ENCODE measurements around the gene RAB11FIP4. TPM values are rescaled to one million over a fixed set of nuclear protein-coding genes. Genes with fewer than 3 reads are reported as not detected.

The RAB11FIP4 gene
- total and polyA plus RNA-seq, 2 of the 8 experiments (the other 6 are each of a cell fraction or from before 2014, with no cell fraction given) = 21.7 to 53.2 TPM

- TF ChIP-seq, protein P1, sequence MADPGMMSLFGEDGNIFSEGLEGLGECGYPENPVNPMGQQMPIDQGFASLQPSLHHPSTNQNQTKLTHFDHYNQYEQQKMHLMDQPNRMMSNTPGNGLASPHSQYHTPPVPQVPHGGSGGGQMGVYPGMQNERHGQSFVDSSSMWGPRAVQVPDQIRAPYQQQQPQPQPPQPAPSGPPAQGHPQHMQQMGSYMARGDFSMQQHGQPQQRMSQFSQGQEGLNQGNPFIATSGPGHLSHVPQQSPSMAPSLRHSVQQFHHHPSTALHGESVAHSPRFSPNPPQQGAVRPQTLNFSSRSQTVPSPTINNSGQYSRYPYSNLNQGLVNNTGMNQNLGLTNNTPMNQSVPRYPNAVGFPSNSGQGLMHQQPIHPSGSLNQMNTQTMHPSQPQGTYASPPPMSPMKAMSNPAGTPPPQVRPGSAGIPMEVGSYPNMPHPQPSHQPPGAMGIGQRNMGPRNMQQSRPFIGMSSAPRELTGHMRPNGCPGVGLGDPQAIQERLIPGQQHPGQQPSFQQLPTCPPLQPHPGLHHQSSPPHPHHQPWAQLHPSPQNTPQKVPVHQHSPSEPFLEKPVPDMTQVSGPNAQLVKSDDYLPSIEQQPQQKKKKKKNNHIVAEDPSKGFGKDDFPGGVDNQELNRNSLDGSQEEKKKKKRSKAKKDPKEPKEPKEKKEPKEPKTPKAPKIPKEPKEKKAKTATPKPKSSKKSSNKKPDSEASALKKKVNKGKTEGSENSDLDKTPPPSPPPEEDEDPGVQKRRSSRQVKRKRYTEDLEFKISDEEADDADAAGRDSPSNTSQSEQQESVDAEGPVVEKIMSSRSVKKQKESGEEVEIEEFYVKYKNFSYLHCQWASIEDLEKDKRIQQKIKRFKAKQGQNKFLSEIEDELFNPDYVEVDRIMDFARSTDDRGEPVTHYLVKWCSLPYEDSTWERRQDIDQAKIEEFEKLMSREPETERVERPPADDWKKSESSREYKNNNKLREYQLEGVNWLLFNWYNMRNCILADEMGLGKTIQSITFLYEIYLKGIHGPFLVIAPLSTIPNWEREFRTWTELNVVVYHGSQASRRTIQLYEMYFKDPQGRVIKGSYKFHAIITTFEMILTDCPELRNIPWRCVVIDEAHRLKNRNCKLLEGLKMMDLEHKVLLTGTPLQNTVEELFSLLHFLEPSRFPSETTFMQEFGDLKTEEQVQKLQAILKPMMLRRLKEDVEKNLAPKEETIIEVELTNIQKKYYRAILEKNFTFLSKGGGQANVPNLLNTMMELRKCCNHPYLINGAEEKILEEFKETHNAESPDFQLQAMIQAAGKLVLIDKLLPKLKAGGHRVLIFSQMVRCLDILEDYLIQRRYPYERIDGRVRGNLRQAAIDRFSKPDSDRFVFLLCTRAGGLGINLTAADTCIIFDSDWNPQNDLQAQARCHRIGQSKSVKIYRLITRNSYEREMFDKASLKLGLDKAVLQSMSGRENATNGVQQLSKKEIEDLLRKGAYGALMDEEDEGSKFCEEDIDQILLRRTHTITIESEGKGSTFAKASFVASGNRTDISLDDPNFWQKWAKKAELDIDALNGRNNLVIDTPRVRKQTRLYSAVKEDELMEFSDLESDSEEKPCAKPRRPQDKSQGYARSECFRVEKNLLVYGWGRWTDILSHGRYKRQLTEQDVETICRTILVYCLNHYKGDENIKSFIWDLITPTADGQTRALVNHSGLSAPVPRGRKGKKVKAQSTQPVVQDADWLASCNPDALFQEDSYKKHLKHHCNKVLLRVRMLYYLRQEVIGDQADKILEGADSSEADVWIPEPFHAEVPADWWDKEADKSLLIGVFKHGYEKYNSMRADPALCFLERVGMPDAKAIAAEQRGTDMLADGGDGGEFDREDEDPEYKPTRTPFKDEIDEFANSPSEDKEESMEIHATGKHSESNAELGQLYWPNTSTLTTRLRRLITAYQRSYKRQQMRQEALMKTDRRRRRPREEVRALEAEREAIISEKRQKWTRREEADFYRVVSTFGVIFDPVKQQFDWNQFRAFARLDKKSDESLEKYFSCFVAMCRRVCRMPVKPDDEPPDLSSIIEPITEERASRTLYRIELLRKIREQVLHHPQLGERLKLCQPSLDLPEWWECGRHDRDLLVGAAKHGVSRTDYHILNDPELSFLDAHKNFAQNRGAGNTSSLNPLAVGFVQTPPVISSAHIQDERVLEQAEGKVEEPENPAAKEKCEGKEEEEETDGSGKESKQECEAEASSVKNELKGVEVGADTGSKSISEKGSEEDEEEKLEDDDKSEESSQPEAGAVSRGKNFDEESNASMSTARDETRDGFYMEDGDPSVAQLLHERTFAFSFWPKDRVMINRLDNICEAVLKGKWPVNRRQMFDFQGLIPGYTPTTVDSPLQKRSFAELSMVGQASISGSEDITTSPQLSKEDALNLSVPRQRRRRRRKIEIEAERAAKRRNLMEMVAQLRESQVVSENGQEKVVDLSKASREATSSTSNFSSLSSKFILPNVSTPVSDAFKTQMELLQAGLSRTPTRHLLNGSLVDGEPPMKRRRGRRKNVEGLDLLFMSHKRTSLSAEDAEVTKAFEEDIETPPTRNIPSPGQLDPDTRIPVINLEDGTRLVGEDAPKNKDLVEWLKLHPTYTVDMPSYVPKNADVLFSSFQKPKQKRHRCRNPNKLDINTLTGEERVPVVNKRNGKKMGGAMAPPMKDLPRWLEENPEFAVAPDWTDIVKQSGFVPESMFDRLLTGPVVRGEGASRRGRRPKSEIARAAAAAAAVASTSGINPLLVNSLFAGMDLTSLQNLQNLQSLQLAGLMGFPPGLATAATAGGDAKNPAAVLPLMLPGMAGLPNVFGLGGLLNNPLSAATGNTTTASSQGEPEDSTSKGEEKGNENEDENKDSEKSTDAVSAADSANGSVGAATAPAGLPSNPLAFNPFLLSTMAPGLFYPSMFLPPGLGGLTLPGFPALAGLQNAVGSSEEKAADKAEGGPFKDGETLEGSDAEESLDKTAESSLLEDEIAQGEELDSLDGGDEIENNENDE (IDR thresholded peaks at IDR 0.05; ENCODE audit: insufficient replicate concordance, low read length) = no peak
- no peak for TF ChIP-seq SP4 (IDR thresholded peaks at IDR 0.05; ENCODE audit: low read length)
- no peak for TF ChIP-seq BRCA1 (IDR thresholded peaks at IDR 0.05; ENCODE audit: low read depth, low read length)
- TF ChIP-seq KDM4A (IDR thresholded peaks at IDR 0.05; ENCODE audit: low read depth, low read length, severe bottlenecking) = no peak
- TF ChIP-seq POU5F1 (IDR thresholded peaks at IDR 0.05; ENCODE audit: low read depth, low read length) = no peak
- no peak for TF ChIP-seq SAP30 (IDR thresholded peaks at IDR 0.05; ENCODE audit: insufficient read depth, insufficient replicate concordance, low read length)
- no peak for TF ChIP-seq CTBP2 (IDR thresholded peaks at IDR 0.05; ENCODE audit: borderline replicate concordance, insufficient read depth, insufficient read length, low read length)
- TF ChIP-seq USF2 (IDR thresholded peaks at IDR 0.05; ENCODE audit: low read length) = no peak
- TF ChIP-seq KDM1A (IDR thresholded peaks at IDR 0.05; ENCODE audit: borderline replicate concordance, low read length) = no peak
- TF ChIP-seq NRF1 (IDR thresholded peaks at IDR 0.05; ENCODE audit: low read depth, low read length) = no peak
These were observed 96.3 kb downstream of the RAB11FIP4 start (continued) for GRCh38 chr17:31487648-31488263.
